ENCODE measurements around the gene RBM43.

- TF ChIP-seq POLR2A (IDR thresholded peaks at IDR 0.05) (no peak), CTCF (IDR thresholded peaks at IDR 0.05) (no peak), EP300 (IDR thresholded peaks at IDR 0.05) (no peak)
These were observed 55.2 kb downstream of the RBM43 start for GRCh38 chr2:151206446-151206968.
